ENCODE measurements around the gene RTP5.

The RTP5 gene

DNA sequence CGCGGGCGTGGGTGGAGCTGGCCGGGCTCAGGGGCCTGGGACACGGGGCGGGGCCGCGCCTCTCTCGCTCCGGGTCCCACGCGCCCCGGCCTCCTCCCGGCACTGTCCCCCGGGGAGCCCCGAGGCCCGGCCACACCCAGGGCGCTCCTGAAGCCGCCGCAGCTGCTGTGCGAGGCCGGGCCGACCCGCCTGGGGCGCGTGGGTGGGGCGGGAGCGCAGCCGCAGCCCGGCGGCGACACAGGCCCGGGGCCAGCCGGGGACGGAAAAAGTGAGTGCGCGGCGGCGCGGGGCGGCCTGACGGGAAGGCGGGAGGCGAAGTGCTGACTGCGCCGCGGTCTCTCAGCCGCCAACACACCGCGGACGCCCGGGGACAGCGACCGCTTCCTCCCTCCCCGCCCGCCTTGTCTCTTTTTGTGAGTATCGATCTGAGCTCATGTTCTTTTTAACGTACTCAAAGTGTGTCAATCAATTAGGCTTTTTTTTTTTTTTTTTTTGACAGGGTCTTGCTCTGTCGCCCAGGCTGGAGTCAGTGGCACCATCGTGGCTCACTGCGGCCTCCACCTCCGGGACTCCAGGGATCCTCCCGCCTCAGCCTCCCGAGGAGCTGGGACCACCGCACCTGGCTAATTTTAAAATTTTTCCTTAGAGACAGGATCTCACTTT lies 25.3 kb upstream of the RTP5 start:
- DNase-seq = peak; percentile 2

DNA sequence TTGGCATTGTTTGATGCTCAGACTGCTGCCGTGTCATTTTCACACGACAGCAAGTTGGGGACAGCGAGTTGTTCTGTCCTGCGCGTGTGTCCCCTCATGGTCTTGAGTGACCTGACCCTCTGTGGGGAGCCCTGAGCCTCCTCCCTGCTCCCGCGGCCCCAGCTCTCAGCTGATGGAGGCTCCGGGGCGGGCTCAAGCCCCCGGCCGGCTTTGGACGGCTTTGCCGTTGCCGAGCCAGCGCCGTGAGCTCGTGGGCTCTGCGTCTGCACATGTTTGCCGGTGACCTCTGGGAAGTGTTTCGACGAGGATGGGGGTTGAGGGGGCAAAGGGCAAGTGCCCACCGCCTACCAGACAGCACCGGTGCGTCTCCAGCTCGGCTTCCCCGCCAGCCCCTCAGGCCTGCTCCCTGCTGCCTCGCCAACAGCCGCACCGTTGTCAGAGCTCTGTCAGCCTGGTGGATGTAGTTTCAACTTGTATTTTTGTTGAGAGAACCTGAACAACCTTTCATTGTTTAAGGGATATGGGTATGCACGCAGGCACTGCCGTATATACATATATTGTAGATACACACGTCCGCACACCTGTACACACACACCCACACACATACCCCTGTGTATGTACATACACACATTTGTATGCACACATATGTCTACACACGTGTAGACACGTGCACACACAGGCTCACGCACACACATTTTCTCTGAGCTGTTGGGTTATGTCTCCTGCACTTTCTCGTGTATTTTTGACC lies 24.5 kb upstream of the RTP5 start:
- no peak for DNase-seq

DNA sequence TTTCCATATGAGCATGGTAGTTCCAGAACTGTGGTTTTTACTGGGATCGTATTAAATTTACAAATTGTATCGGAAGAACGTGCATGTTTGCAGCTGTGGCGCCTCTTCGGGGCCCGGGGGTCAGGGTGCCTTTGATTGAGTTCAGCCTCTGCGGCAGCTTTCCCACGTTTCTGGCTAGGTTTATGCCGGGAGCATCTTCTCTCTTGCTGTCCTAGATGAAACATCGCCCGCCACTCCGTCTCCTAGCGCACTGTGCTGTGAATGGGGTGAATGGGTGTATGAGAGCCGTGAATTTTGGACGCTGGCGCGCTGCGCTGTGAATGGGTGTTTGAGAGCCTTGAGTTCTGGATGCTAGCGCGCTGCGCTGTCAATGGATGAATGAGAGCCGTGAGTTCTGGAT lies 23.1 kb upstream of the RTP5 start:
- no peak for DNase-seq

DNA sequence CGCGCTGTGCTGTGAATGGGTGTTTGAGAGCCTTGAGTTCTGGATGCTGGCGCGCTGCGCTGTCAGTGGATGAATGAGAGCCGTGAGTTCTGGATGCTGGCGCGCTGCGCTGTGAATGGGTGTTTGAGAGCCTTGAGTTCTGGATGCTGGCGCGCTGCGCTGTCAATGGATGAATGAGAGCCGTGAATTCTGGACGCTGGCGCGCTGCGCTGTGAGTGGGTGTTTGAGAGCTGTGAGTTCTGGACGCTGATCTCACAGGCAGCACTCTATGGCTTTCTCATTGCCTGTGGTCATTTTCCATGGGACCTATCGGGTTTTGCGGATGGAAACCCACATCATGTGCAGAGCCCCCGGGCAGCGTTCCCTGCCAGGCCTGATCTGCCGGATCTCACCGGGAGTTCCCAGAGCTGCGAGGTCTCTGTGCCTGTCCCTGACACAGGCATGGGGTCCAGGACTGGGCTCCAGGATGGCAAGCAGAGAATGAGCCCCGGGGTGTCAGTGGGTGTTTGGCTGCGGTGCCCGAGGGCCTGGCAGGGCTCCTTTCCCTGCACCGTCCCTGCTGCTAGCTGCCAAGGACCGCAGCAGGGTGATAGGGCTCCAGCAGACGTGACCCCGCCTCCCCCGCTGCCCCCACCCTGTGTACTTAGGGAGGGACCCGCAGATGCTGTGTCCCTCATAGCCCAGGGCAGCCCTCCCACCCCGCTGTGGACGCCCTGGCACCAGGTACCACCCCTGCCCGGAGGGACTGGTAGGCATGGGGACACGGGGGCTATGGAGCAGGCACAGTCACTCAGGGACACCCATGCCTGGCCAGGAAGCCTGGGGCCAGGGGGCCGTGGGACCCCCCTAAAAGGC lies 20.5 kb upstream of the RTP5 start:
- DNase-seq = no peak

DNA sequence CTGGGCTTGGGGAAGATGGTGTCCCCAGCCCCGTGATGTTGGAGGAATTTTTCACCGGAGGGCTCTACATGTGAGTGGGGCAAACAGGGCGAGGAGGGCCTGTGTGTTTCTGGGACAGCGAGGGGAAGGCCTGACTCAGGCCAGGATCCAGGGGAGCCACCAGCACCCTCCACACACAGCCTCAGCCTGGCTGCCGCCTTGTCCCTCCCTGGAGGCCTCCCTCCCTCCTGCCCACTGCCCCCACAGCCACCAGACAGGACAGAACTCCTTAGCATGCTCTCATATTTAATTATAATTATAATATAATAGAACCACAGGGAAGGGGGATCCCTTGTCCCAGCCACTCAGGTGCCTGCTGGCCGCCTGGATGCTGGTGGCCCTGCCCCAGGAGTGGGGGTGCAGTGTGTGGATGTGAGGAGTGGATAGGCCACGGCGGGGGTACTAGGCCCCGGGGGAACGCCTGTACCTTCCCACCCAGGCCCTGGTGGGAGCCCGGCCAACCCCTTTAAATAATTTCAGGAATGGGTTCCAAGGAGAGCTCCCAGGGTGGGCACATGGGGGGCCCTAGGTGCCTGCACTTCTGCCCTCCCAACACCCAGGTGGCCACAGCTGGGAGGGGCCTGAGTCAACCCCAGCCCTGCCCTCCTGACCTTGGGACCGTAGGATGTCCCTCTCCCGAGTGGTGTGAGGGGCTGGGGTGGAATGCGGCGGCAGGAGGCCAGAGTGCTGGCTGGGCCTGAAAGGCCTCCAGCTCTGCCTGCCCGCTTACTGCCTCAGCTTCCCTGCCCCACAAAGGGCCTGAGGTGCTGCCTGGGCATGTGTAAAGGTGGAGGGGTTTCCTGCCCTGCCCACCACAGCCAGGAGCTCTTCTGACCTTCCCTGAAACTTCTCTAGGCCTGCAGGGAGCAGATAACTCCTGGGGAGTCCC lies 19.6 kb upstream of the RTP5 start:
- no peak for DNase-seq

DNA sequence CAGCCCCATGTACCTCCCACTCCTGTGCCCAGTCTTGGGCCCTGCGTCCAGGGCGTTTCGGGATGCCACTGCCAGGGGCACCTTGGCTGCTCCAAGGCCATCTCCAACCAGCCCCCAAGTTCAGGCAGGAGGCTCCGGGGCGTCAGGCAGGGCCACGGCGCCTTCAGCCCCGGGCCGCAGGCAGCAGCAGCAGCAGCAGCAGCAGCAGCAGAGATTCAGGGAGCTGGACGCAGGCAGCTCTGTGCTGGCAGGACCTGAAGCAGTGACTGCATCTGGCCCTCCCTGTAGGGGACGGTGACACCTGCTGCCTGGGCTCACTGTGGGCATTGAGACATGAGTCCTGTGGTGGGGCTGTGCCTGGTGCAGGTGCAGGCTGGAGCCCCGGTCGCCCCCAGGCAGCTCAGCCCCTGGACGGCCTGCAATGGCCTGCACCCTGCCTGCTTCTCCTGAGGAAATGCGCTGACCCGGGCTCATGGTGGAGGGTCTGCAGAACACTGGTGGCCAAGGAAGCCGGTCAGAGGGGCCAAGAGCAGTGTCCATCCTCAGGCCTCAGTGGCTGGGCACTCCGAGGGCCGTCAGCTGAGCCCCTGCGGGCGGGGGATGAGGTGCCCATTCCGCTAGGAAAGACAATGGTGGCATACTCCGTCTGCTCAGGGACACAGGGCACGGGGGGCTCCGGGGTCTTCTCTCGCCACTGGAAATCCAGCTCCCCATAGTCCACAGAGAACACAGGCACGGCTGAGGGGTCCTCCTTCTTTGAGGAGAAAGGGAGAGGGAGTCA lies 18.8 kb upstream of the RTP5 start:
- no peak for DNase-seq

DNA sequence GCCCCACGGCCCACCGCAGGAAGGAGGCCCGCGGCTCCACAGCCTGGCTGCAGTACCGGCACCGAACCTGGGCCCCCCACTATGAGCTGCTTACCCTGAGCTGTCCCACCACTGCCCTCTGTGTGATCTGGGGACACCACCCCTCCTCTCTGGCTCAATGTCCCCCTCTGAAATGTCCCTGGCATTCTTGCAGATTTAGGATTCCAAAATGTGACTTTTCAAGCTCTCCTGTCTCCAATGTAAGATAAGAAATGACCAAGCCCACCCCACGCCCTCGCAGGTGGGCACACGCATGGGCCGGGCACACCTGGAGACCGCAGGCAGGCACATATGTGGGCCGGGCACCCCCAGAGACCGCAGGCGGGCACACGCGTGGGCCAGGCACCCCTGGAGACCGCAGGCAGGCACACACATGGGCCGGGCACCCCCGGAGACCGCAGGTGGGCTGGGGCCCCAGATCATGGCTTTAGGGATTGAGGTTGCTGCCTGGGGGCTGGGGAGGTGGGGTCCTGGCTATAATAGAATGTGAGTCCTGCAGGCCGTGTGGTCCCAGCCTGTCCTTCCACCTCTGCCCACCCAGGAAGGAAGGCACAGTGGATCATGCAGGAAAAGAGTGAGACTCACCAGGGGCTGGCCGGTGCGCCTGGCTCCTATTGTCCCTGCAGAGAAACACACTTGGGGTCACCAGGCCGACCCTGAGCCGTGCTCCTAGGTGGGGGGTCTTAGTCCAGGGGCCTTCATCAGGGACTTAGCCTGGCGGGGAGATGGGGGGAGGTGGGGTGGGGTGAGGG lies 18.0 kb upstream of the RTP5 start:
- DNase-seq = no peak

- DNase-seq = no peak
Observed at GRCh38 chr2:241852116-241852980, 17.2 kb upstream of the RTP5 start.

DNA sequence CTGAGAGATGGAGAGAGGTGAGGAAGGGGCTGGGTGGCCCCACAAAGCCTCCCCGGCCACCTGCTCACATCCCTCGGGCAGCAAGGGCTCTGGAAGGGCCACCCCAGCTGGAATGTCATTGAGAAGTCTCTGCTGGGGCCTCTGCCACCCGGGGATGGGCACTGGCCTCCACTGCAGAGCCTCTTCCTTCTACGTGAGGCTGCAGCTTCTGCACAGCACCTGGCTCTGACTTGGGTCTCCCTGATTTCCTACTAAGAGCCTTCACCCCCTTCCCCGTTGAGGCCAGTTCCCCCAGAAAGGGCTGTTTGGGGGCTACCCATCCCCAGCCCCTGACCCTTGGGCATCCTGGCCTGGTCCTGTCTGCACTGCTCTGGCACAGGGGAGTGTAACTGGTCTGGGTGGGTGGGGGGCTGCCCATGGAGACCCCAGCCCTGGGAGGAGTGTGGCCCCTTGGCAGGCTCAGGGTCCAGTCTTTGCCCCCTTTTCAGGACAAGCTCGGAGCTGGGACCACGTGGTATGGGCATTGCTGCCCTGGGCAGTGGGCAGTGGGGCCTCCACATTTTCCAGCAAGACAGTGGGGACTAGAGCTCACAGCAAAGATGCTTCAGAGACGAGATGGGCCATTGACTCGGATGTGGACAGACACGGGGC lies 16.4 kb upstream of the RTP5 start:
- no peak for DNase-seq

- DNase-seq = no peak
Observed at GRCh38 chr2:241853651-241854341, 15.7 kb upstream of the RTP5 start.

GRCh38 chr2:241854342-241855244 lies 14.9 kb upstream of the RTP5 start:
- no peak for DNase-seq

- DNase-seq = no peak
Observed at GRCh38 chr2:241855245-241855887, 14.2 kb upstream of the RTP5 start.

- no peak for DNase-seq
Observed at GRCh38 chr2:241855888-241856422, 13.6 kb upstream of the RTP5 start.

GRCh38 chr2:241857041-241857541 lies 12.4 kb upstream of the RTP5 start:
- DNase-seq = no peak

DNA sequence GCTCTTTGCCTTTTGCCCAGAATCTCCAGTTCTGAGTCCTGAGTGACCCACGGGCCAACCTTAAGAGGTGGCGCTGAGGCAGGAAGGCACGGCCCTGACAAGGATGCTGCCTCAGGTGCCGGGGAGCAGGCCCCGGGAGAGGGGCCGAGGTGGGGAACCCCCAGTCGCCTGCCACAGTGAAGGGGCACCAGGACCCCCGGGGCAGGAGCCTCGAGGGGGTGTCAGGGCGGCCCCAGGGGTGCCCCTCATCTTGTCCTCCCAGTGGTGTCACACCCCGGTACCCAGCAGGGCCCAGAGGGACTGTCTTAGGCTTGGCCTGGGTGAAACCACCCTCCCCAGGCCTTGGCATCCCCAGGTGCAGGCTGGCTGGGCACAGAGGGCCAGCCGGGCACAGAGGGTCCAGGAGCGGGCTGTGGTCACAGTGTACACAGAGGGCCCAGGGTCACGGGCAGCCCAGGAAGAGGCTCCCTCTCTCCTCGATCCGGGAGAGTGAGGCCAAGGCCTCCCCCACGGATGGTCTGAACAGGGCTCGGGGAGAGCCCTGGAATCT lies 11.9 kb upstream of the RTP5 start:
- no peak for DNase-seq
